Activated B cell treated with CpG ODN at 0.5 μM for 24 hours (primary cell): Measurements from ENCODE around the gene P2RY12. TPM values are rescaled to one million over a fixed set of nuclear protein-coding genes. Genes with fewer than 3 reads are reported as not detected.
A peak's percentile ranks its signal among the peaks of the same experiment; 100 is the strongest.

Source experiments
- ATAC-seq: fragments of 200-7000 bp; cut with Tn5 transposase; one replicate; pipeline ENCODE4 v1.10.0; 2021; ENCODE audit warnings: low read depth, mild to moderate bottlenecking, moderate library complexity
- CTCF ChIA-PET: fragments of 350-600 bp; sonication (Branson Sonifier 250); formaldehyde crosslinking; loops from one replicate; lab custom pipeline; 2021; ENCODE audit warnings: antibody characterized with exemption; lab: Charles Lee
- POLR2A ChIA-PET: fragments of 350-600 bp; sonication (Branson Sonifier 250); formaldehyde crosslinking; loops from one replicate; lab custom pipeline; 2021; ENCODE audit warnings: antibody characterized with exemption; lab: Charles Lee
- DNase-seq: peaks from one replicate; pipeline ENCODE4 v3.0.0; 2022
- H3K27ac Mint-ChIP-seq: one replicate; pipeline ENCODE4 v1.8.0; 2020; ENCODE audit warnings: mixed read lengths
- H3K27me3 Mint-ChIP-seq: one replicate; pipeline ENCODE4 v1.8.0; 2021; ENCODE audit warnings: mixed read lengths
- H3K36me3 Mint-ChIP-seq: one replicate; pipeline ENCODE4 v1.8.0; 2021; ENCODE audit warnings: low read depth, mixed read lengths
- H3K4me1 Mint-ChIP-seq: one replicate; pipeline ENCODE4 v1.8.0; 2021; ENCODE audit warnings: mixed read lengths
- H3K4me3 Mint-ChIP-seq: one replicate; pipeline ENCODE4 v1.8.0; 2020; ENCODE audit warnings: mild to moderate bottlenecking, mixed read lengths
- H3K9me3 Mint-ChIP-seq: one replicate; pipeline ENCODE4 v1.8.0; 2020; ENCODE audit warnings: mixed read lengths
- CTCF ChIP-seq: fragments of 200-600 bp; IDR thresholded peaks from one replicate; pipeline ENCODE4 v1.8.0; 2022; ENCODE audit warnings: antibody characterized with exemption, mild to moderate bottlenecking
- intact Hi-C: fragments of 100-400 bp; cut with micrococcal nuclease; formaldehyde crosslinking; loops from one replicate; pipeline ENCODE4 v1.15.1; 2024
- total RNA-seq: library from RNA; stranded (reverse); gene quantifications from 2 replicates; pipeline ENCODE4 v1.2.3, GENCODE V29; 2022

The P2RY12 gene
- total RNA-seq, 1 donor from 2014 or later, result 0.58 TPM

- no peaks in the 10 kb centered on the region for H3K36me3 Mint-ChIP-seq
- ATAC-seq, result no peak
- no peaks in the 10 kb centered on the region for H3K27me3 Mint-ChIP-seq
- H3K4me3 Mint-ChIP-seq, result no peak overlapping the region
- no peak for DNase-seq
- CTCF ChIA-PET, result no interaction called here
- no peak for TF ChIP-seq CTCF
- POLR2A ChIA-PET, result no interaction called here
- H3K27ac Mint-ChIP-seq, result no peak overlapping the region
- H3K9me3 Mint-ChIP-seq, result no peaks in the 10 kb centered on the region
- H3K4me1 Mint-ChIP-seq, result peaks cover 33% of the 10 kb centered on the region
- intact Hi-C loops, result no loop called here
Observed at GRCh38 chr3:151330379-151330778, 54.2 kb downstream of the P2RY12 start.

DNA sequence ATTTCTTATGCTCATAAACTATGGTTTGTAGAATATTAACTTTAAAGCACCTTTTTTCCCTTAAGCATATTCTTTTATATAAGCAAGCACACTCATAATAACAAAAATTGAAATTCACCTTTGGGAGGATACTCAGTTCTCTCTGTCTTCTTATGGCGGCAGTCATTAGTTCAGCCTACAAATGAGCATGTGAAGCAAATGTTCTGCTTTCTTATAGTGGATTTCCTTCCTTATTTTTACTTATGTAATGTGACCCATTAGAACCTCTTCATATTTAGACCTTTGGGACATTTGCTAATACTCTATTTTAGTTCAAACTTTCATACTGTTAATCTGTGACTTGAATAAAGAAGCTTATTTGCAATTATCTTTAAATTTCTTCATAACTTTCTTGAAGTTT is 55.2 kb downstream of the P2RY12 start, which contains the start of gene P2RY13:
TSS of gene P2RY13 (minus strand) at position 187 of the 400 bp plus-strand sequence. CDS start at position 166, 21 bp downstream.
- DNase-seq (no peak), ATAC-seq (no peak)
- no peaks in the 10 kb centered on the region for H3K27me3 Mint-ChIP-seq
- peak within 1 kb of the TSS; percentile 90 for H3K27ac Mint-ChIP-seq
- no peak for TF ChIP-seq CTCF
- POLR2A ChIA-PET, result no interaction called here
- peaks cover 33% of the 10 kb centered on the region for H3K4me1 Mint-ChIP-seq
- intact Hi-C loops, result loop anchor here (2.0 kb wide), 2 partner anchors 53 to 161 kb away; no protein-coding TSS in a partner anchor
- peak within 1 kb of the TSS; percentile 82 for H3K4me3 Mint-ChIP-seq
- no peaks in the 10 kb centered on the region for H3K9me3 Mint-ChIP-seq
- CTCF ChIA-PET, result interaction anchor here (1.3 to 1.8 kb wide), 2 partner anchors 22 to 50 kb away, joined by 5 read pairs; no protein-coding TSS in a partner anchor
- no peaks in the 10 kb centered on the region for H3K36me3 Mint-ChIP-seq

DNA sequence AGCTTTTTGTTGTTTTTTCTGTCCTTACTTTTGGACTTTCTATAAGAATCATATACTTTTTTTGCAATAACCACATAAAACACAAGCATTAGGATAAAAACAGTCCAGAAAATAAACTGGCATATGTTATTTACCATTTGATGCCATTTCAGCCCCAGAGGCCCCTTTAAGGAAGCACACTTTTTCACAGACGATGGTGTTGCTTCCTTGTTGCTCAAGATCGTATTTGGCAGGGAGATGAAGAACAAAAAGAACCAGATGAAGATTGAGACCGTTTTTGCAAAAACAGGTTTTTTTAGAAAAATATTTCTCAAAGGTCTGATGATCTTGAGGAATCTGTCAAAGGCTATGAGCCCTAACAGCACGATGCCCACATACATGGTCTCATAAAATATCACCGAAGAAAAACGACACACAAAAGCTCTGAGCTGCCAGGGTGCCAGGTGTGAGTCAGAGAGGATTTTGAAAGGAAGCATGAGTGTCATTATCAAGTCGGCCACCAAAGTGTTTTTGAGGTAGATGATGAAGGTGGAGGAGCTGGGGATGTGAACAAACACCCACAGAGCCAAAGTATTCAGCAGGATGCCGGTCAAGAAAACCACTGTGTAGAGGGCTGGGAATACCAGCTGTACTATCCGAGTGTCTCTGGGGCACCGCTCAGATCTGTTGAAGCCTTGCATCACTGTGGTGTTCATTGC is 56.1 kb downstream of the P2RY12 start:
- POLR2A ChIA-PET, result interaction anchor here (0.7 kb wide), 2 partner anchors 20 to 42 kb away, joined by 3 to 6 read pairs; no protein-coding TSS in a partner anchor
- no peak for TF ChIP-seq CTCF
- no peaks in the 10 kb centered on the region for H3K36me3 Mint-ChIP-seq
- peak overlapping the region; percentile 82 for H3K4me3 Mint-ChIP-seq
- H3K27ac Mint-ChIP-seq, result peak overlapping the region; percentile 90
- DNase-seq (peak; percentile 17), ATAC-seq (peak; percentile 71)
- no peaks in the 10 kb centered on the region for H3K27me3 Mint-ChIP-seq
- H3K9me3 Mint-ChIP-seq, result no peaks in the 10 kb centered on the region
- peaks cover 33% of the 10 kb centered on the region for H3K4me1 Mint-ChIP-seq
- intact Hi-C loops, result loop anchor here (1.0 to 2.0 kb wide), 3 partner anchors 54 to 160 kb away; no protein-coding TSS in a partner anchor
- CTCF ChIA-PET, result interaction anchor here (0.5 to 1.8 kb wide), 11 partner anchors 11 to 191 kb away, joined by 3 to 5 read pairs (median 4); no protein-coding TSS in a partner anchor

DNA sequence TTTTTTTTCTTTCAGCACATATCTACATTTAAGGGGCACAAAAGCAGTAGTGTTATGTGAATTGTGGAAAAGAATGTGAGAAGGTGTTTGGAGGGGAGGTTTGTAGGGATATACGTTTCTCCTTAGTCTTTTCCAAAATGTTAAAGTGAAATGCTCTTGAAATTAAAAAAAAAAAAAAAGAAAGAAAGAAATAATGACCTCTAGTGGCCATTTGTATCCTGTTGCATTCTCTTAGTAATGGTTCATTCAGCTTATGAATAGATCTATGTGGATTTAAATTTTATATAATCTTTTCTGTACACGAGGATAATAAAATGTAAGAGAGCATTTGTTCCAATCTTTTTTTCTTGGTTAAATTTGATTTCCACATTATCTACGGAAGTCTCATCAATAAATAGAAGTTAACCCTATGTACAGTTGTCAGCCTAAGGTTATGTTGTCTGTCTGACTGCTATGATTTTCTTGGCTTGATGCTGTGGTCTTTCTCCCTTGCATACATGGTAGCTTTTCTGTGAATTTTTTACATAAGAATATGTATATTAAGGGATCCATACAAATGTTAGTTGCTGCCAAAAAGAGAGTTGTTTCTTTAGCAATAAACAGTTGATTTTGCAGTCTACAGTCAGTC is 56.9 kb downstream of the P2RY12 start:
- H3K4me3 Mint-ChIP-seq, result peak overlapping the region; percentile 82
- no peaks in the 10 kb centered on the region for H3K36me3 Mint-ChIP-seq
- ATAC-seq (peak; percentile 30), DNase-seq (no peak)
- ChIA-PET POLR2A (interaction anchor here (0.7 kb wide), 2 partner anchors 42 to 624 kb away, joined by 5 to 6 read pairs; no protein-coding TSS in a partner anchor), CTCF (interaction anchor here (0.5 to 1.8 kb wide), 9 partner anchors 12 to 190 kb away, joined by 3 to 5 read pairs (median 4); no protein-coding TSS in a partner anchor)
- H3K4me1 Mint-ChIP-seq, result peaks cover 33% of the 10 kb centered on the region
- TF ChIP-seq CTCF, result no peak
- H3K27ac Mint-ChIP-seq, result peak overlapping the region; percentile 90
- intact Hi-C loops, result loop anchor here (1.0 to 2.0 kb wide), 3 partner anchors 55 to 159 kb away; no protein-coding TSS in a partner anchor
- H3K27me3 Mint-ChIP-seq, result no peaks in the 10 kb centered on the region
- no peaks in the 10 kb centered on the region for H3K9me3 Mint-ChIP-seq

- intact Hi-C loops, result no loop called here
- Mint-ChIP-seq H3K36me3 (no peaks in the 10 kb centered on the region), H3K9me3 (no peaks in the 10 kb centered on the region), H3K27me3 (no peaks in the 10 kb centered on the region), H3K27ac (no peak overlapping the region), H3K4me1 (peaks cover 14% of the 10 kb centered on the region), H3K4me3 (no peak overlapping the region)
- TF ChIP-seq CTCF, result no peak
- CTCF ChIA-PET, result no interaction called here
- no peak for ATAC-seq
- DNase-seq, result no peak
- POLR2A ChIA-PET, result no interaction called here
Observed at GRCh38 chr3:151322511-151322910, 62.0 kb downstream of the P2RY12 start.
